Muscle layer of duodenum (tissue), 2 donors: ENCODE results near the gene PTPRK.

ENCODE experiments used
- H3K27ac ChIP-seq: one replicate; pipeline ENCODE4 v1.7.0; 2013; ENCODE audit warnings: mild to moderate bottlenecking, low read length
- H3K27me3 ChIP-seq: one replicate; pipeline ENCODE4 v1.7.0; 2013; ENCODE audit warnings: low read depth, mild to moderate bottlenecking, control low read depth, low read length
- H3K36me3 ChIP-seq, 2 donors: one replicate each; pipeline ENCODE4 v1.7.0; 2013; ENCODE audit warnings: low read length in 2 of 2, control low read depth in 1 of 2, mild to moderate bottlenecking in 1 of 2; ENCODE audit not compliant: insufficient read depth in 2 of 2, control insufficient read depth in 1 of 2
- H3K4me1 ChIP-seq, 2 donors: one replicate each; pipeline ENCODE4 v1.7.0; 2013; ENCODE audit warnings: low read length in 2 of 2, mild to moderate bottlenecking in 2 of 2, control low read depth in 1 of 2, moderate library complexity in 1 of 2; ENCODE audit not compliant: insufficient read depth in 2 of 2, control insufficient read depth in 1 of 2
- H3K4me3 ChIP-seq, 2 donors: one replicate each; pipeline ENCODE4 v1.7.0; 2013; ENCODE audit warnings: low read length in 2 of 2, low read depth in 1 of 2, mild to moderate bottlenecking in 1 of 2
- H3K9me3 ChIP-seq, 2 donors: one replicate each; pipeline ENCODE4 v1.7.0; 2013; ENCODE audit warnings: low read length in 2 of 2, control low read depth in 1 of 2, mild to moderate bottlenecking in 1 of 2; ENCODE audit not compliant: control insufficient read depth in 1 of 2
- donor health status: healthy.

PTPRK gene

GRCh38 chr6:128150376-128150775 is 370.0 kb downstream of the PTPRK start:
- H3K27ac ChIP-seq: no peak overlapping the region

DNA sequence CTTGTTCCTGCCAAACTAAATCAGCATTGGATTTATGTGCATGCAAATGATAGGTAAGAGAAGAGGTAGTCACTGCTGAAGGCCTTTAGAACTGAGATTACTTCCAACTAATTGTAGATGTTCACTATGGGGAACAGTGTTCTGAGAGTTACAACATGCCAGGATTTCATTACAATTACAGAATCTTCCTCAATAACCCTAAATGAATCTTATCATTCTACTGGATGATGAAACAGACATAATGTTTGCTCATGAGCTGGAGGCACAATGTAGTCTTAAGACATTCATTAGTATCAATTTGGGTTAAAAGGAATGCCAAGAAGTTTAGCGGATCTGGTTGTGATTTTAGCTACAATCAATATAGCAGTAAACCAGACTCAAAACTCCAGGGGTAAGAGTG is 370.6 kb downstream of the PTPRK start:
- no peaks in the 10 kb centered on the region for H3K36me3 ChIP-seq
- H3K4me3 ChIP-seq: no peak overlapping the region
- H3K27ac ChIP-seq: no peak overlapping the region
- no peaks in the 10 kb centered on the region for H3K4me1 ChIP-seq
- H3K9me3 ChIP-seq: no peaks in the 10 kb centered on the region
- no peaks in the 10 kb centered on the region for H3K27me3 ChIP-seq

More at GRCh38 chr6:128150376-128150775, 370.0 kb downstream of the PTPRK start:
- no peak overlapping the region for H3K4me3 ChIP-seq
- H3K9me3 ChIP-seq: no peaks in the 10 kb centered on the region
- H3K36me3 ChIP-seq: no peaks in the 10 kb centered on the region
- no peaks in the 10 kb centered on the region for H3K27me3 ChIP-seq
- no peaks in the 10 kb centered on the region for H3K4me1 ChIP-seq

DNA sequence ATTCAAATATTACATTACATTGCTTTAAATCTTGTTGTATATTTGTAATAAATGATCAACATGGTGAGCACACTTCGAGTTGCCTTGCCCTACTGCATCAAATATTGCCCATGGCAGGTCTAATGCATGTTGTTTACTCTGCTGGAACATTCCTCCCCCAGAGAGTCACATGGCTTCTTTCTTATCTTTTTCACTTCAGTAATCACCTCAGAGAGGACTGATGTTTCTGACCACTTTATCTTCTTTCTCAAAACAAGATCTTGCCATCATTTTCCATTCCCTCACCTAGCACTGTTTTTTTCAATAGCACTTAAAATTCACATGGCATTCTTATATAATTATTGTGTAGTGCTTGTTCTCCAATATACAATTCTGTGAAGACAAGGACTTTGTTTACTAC is 376.1 kb downstream of the PTPRK start:
- H3K4me1 ChIP-seq: peaks cover 0 to 3% of the 10 kb centered on the region in 2 donors
- no peaks in the 10 kb centered on the region for H3K36me3 ChIP-seq
- H3K9me3 ChIP-seq: no peaks in the 10 kb centered on the region
- no peaks in the 10 kb centered on the region for H3K27me3 ChIP-seq
- no peak overlapping the region for H3K27ac ChIP-seq
- no peak overlapping the region for H3K4me3 ChIP-seq

GRCh38 chr6:128141932-128142331 is 378.5 kb downstream of the PTPRK start:
- no peaks in the 10 kb centered on the region for H3K9me3 ChIP-seq
- no peak overlapping the region for H3K27ac ChIP-seq

DNA sequence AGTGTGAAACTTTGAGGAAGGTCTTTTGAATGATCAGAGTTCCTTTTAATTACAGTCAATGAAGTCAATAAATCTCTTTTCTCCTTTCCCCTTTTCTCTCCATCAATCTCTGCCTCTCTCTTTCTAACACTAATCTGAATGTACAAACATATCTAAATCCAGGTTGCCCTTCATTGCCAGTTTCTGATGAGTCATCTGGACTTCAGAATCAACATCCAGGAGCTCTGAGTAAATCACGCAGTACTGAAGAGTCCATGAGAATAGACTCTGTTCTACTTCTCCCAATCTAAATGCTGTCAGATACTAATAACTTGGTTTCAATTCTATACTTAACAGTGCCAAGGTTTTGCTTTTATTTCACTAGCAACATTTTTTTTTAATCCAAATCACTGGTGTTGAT is 380.9 kb downstream of the PTPRK start:
- H3K27me3 ChIP-seq: no peaks in the 10 kb centered on the region
- H3K4me1 ChIP-seq: peaks cover 0 to 3% of the 10 kb centered on the region in 2 donors
- H3K27ac ChIP-seq: no peak overlapping the region
- no peak overlapping the region for H3K4me3 ChIP-seq
- no peaks in the 10 kb centered on the region for H3K9me3 ChIP-seq
- H3K36me3 ChIP-seq: no peaks in the 10 kb centered on the region

More at GRCh38 chr6:128141932-128142331, 378.5 kb downstream of the PTPRK start:
- Histone ChIP-seq H3K27me3 (no peaks in the 10 kb centered on the region), H3K36me3 (no peaks in the 10 kb centered on the region), H3K4me1 (peaks cover 0 to 3% of the 10 kb centered on the region in 2 donors), H3K4me3 (no peak overlapping the region)

GRCh38 chr6:128138694-128139093 is 381.7 kb downstream of the PTPRK start:
- no peaks in the 10 kb centered on the region for H3K9me3 ChIP-seq
- H3K4me3 ChIP-seq: no peak overlapping the region
- H3K36me3 ChIP-seq: no peaks in the 10 kb centered on the region
- no peaks in the 10 kb centered on the region for H3K27me3 ChIP-seq
- peaks cover 0 to 3% of the 10 kb centered on the region in 2 donors for H3K4me1 ChIP-seq
- H3K27ac ChIP-seq: no peak overlapping the region

GRCh38 chr6:128135325-128135724 is 385.1 kb downstream of the PTPRK start:
- no peaks in the 10 kb centered on the region for H3K9me3 ChIP-seq
- no peak overlapping the region for H3K4me3 ChIP-seq
- no peaks in the 10 kb centered on the region for H3K36me3 ChIP-seq
- peaks cover 3 to 12% of the 10 kb centered on the region in 2 donors for H3K4me1 ChIP-seq
- no peak overlapping the region for H3K27ac ChIP-seq
- H3K27me3 ChIP-seq: no peaks in the 10 kb centered on the region

DNA sequence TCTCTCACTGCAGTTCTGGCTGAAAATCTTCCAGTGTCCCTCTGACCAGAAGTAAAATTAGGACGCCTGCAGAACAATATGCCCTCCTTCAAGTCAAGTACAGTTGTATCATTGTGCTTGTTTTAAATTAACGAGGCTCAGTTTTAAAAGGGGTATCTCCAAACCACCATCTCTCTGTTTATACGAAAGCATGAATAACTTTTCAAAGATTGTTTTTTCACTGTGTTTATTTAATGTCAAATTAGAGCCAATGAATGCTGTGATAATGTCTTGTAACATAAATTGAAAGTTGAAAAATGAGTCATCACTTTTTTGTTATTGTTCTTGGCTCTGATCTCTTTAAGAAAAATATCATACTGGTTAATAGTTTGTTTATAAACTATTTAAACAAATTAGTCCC is 388.8 kb downstream of the PTPRK start:
- H3K27ac ChIP-seq: no peak overlapping the region
- H3K4me1 ChIP-seq: peaks cover 0 to 15% of the 10 kb centered on the region in 2 donors
- H3K27me3 ChIP-seq: no peaks in the 10 kb centered on the region
- H3K36me3 ChIP-seq: no peaks in the 10 kb centered on the region
- H3K9me3 ChIP-seq: no peaks in the 10 kb centered on the region
- no peak overlapping the region for H3K4me3 ChIP-seq

- peaks cover 0 to 15% of the 10 kb centered on the region in 2 donors for H3K4me1 ChIP-seq
- no peaks in the 10 kb centered on the region for H3K36me3 ChIP-seq
- no peaks in the 10 kb centered on the region for H3K27me3 ChIP-seq
- H3K27ac ChIP-seq: no peak overlapping the region
- H3K4me3 ChIP-seq: no peak overlapping the region
- H3K9me3 ChIP-seq: no peaks in the 10 kb centered on the region
These were observed 389.4 kb downstream of the PTPRK start for GRCh38 chr6:128131036-128131435.

DNA sequence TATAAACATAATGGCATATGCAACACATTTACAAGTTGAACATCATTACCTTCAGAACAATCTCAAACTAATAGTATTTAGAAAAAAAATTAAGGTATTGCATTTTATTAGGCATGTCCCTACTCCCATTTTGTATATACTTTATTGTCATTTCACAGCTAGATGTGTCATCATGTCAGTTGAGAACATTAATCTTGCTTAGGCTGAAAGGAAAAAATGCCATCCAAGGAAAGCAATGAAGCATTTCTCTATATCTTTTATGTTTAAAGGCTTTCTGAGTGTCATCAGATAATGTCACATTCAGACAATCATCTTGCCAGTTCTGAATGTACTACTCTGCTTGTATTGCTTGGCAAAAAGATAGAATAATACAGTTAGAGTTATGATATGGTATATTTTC is 390.7 kb downstream of the PTPRK start:
- Histone ChIP-seq H3K36me3 (no peaks in the 10 kb centered on the region), H3K4me3 (no peak overlapping the region), H3K27me3 (no peaks in the 10 kb centered on the region), H3K9me3 (no peaks in the 10 kb centered on the region), H3K4me1 (peaks cover 0 to 15% of the 10 kb centered on the region in 2 donors), H3K27ac (no peak overlapping the region)

DNA sequence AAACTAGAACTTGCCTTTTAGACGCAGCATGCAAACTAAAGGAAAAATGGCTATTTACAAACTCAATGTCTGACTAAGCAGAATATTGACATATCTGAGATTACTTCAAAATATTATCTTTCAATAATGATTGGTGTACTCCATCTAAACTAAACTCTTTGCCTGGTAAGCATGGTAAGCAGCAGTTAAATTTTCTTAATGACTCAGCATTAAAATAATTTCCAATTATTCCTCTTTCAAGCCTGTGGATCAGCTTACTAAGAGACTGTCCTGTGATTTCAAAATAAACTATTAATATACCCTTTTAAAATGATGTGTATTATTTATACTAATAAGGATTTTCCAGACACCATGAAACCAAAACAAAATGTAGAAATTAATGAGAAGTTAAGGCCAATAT is 392.7 kb downstream of the PTPRK start:
- H3K9me3 ChIP-seq: no peaks in the 10 kb centered on the region
- no peaks in the 10 kb centered on the region for H3K27me3 ChIP-seq
- H3K36me3 ChIP-seq: no peaks in the 10 kb centered on the region
- H3K4me3 ChIP-seq: no peak overlapping the region
- no peak overlapping the region for H3K27ac ChIP-seq
- peaks cover 0 to 15% of the 10 kb centered on the region in 2 donors for H3K4me1 ChIP-seq

GRCh38 chr6:128124713-128125112 is 395.7 kb downstream of the PTPRK start:
- H3K27ac ChIP-seq: no peak overlapping the region
- no peaks in the 10 kb centered on the region for H3K9me3 ChIP-seq

More at GRCh38 chr6:128124713-128125112, 395.7 kb downstream of the PTPRK start:
- Histone ChIP-seq H3K4me1 (no peaks in the 10 kb centered on the region), H3K36me3 (no peaks in the 10 kb centered on the region), H3K4me3 (no peak overlapping the region), H3K27me3 (no peaks in the 10 kb centered on the region)
